ENCODE results near the gene PRSS48.

DNA sequence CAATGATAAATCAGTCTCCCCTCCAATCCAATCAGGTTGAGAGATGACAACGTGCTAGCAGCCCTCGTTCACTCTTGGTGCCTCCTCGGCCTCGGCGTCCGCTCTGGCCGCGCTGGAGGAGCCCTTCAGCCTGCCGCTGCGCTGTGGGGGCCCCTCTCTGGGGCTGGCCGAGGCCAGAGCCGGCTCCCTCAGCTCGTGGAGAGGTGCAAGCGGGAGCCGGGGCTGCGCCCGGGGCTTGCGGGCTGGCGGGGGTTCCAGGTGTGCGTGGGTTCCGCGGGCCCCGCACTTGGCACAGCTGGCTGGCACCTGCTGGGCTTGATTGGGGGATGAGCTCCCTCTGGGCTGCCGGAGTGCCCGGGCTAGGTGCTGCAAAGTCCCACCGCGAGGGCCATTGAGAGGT is 40.9 kb upstream of the PRSS48 start:
- no peak for TF ChIP-seq SMC3 (IDR thresholded peaks at IDR 0.05)
- TF ChIP-seq, protein P1, sequence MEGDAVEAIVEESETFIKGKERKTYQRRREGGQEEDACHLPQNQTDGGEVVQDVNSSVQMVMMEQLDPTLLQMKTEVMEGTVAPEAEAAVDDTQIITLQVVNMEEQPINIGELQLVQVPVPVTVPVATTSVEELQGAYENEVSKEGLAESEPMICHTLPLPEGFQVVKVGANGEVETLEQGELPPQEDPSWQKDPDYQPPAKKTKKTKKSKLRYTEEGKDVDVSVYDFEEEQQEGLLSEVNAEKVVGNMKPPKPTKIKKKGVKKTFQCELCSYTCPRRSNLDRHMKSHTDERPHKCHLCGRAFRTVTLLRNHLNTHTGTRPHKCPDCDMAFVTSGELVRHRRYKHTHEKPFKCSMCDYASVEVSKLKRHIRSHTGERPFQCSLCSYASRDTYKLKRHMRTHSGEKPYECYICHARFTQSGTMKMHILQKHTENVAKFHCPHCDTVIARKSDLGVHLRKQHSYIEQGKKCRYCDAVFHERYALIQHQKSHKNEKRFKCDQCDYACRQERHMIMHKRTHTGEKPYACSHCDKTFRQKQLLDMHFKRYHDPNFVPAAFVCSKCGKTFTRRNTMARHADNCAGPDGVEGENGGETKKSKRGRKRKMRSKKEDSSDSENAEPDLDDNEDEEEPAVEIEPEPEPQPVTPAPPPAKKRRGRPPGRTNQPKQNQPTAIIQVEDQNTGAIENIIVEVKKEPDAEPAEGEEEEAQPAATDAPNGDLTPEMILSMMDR (IDR thresholded peaks at IDR 0.05) = no peak
- TF ChIP-seq POLR2A (IDR thresholded peaks at IDR 0.05; ENCODE audit: low read length) = no peak
